ENCODE data around the gene FAM50B. TPM values are rescaled to one million over a fixed set of nuclear protein-coding genes. Genes with fewer than 3 reads are reported as not detected.

Gene FAM50B
- total RNA-seq, 2 experiments from 2014 or later = 5.2 to 6.0 TPM

GRCh38 chr6:3876101-3876500, 26.9 kb downstream of the FAM50B start:
- Mint-ChIP-seq H3K27me3 (peaks cover 1% of the 10 kb centered on the region), H3K27ac (no peak overlapping the region), H3K9me3 (no peaks in the 10 kb centered on the region), H3K36me3 (ENCODE audit: low read depth) (no peaks in the 10 kb centered on the region), H3K4me3 (no peak overlapping the region), H3K4me1 (ENCODE audit: low read depth) (no peaks in the 10 kb centered on the region)
- CTCF ChIA-PET = interaction anchor here (0.8 to 1.8 kb wide), 3 partner anchors 8 to 43 kb away, joined by 3 to 4 read pairs (median 4); partner anchors contain the start of gene FAM50B
- no peak for DNase-seq
- ATAC-seq = no peak
- POLR2A ChIA-PET = no interaction called here
- no peak for TF ChIP-seq CTCF (IDR thresholded peaks at IDR 0.05)
- intact Hi-C loops (cut with micrococcal nuclease) = no loop called here

GRCh38 chr6:3876866-3877265, 27.7 kb downstream of the FAM50B start:
- no peak overlapping the region for H3K27ac Mint-ChIP-seq
- no peak overlapping the region for H3K4me3 Mint-ChIP-seq
- POLR2A ChIA-PET = no interaction called here
- H3K27me3 Mint-ChIP-seq = peaks cover 5% of the 10 kb centered on the region
- CTCF ChIA-PET = interaction anchor here (1.2 kb wide), 1 partner anchor 44 kb away, joined by 3 read pairs; no protein-coding TSS in a partner anchor
- H3K9me3 Mint-ChIP-seq = no peaks in the 10 kb centered on the region
- DNase-seq (no peak), ATAC-seq (no peak)
- intact Hi-C loops (cut with micrococcal nuclease) = no loop called here
- TF ChIP-seq CTCF (IDR thresholded peaks at IDR 0.05) = no peak
- no peaks in the 10 kb centered on the region for H3K4me1 Mint-ChIP-seq (ENCODE audit: low read depth)
- no peaks in the 10 kb centered on the region for H3K36me3 Mint-ChIP-seq (ENCODE audit: low read depth)

- no peaks in the 10 kb centered on the region for H3K4me1 Mint-ChIP-seq (ENCODE audit: low read depth)
- no peak overlapping the region for H3K27ac Mint-ChIP-seq
- DNase-seq (no peak), ATAC-seq (no peak)
- H3K36me3 Mint-ChIP-seq (ENCODE audit: low read depth) = no peaks in the 10 kb centered on the region
- no peak overlapping the region for H3K4me3 Mint-ChIP-seq
- H3K9me3 Mint-ChIP-seq = no peaks in the 10 kb centered on the region
- ChIA-PET CTCF (no interaction called here), POLR2A (no interaction called here)
- intact Hi-C loops (cut with micrococcal nuclease) = no loop called here
- peaks cover 7% of the 10 kb centered on the region for H3K27me3 Mint-ChIP-seq
- TF ChIP-seq CTCF (IDR thresholded peaks at IDR 0.05) = no peak
These were observed 29.0 kb downstream of the FAM50B start for GRCh38 chr6:3878048-3878666.

GRCh38 chr6:3879194-3879952, 30.2 kb downstream of the FAM50B start:
- ATAC-seq (no peak), DNase-seq (no peak)
- POLR2A ChIA-PET = no interaction called here
- CTCF ChIA-PET = no interaction called here
- H3K27ac Mint-ChIP-seq = no peak overlapping the region
- no peaks in the 10 kb centered on the region for H3K9me3 Mint-ChIP-seq
- no peaks in the 10 kb centered on the region for H3K36me3 Mint-ChIP-seq (ENCODE audit: low read depth)
- intact Hi-C loops (cut with micrococcal nuclease) = no loop called here
- H3K27me3 Mint-ChIP-seq = peaks cover 7% of the 10 kb centered on the region
- no peak for TF ChIP-seq CTCF (IDR thresholded peaks at IDR 0.05)
- H3K4me3 Mint-ChIP-seq = no peak overlapping the region
- no peaks in the 10 kb centered on the region for H3K4me1 Mint-ChIP-seq (ENCODE audit: low read depth)

- H3K9me3 Mint-ChIP-seq = no peaks in the 10 kb centered on the region
- H3K27ac Mint-ChIP-seq = no peak overlapping the region
- ATAC-seq = no peak
- H3K4me3 Mint-ChIP-seq = no peak overlapping the region
- H3K36me3 Mint-ChIP-seq (ENCODE audit: low read depth) = no peaks in the 10 kb centered on the region
- no peak for DNase-seq
- no peak for TF ChIP-seq CTCF (IDR thresholded peaks at IDR 0.05)
- peaks cover 7% of the 10 kb centered on the region for H3K27me3 Mint-ChIP-seq
- CTCF ChIA-PET = no interaction called here
- POLR2A ChIA-PET = no interaction called here
- no peaks in the 10 kb centered on the region for H3K4me1 Mint-ChIP-seq (ENCODE audit: low read depth)
- intact Hi-C loops (cut with micrococcal nuclease) = no loop called here
These were observed 32.7 kb downstream of the FAM50B start for GRCh38 chr6:3881711-3882421.
